Adrenal gland (tissue), 12 donors: Measurements from ENCODE around the gene ROR2. TPM values are rescaled to one million over a fixed set of nuclear protein-coding genes. Genes with fewer than 3 reads are reported as not detected.

Experiments used
- DNase-seq, 7 donors: peaks; one replicate each; pipeline ENCODE4 v3.0.0-alpha.2; 2019 to 2020
- H3K27ac ChIP-seq, 5 donors: fragments of 200-600 bp; sonication (generic) in 4 of 5; 1 replicate in 3 of 5; 2 replicates in 2 of 5; pipeline versions ENCODE4 v1.5.1 to v1.8.0; 2016 to 2020; ENCODE audit warnings: mild to moderate bottlenecking in 1 of 5
- H3K27me3 ChIP-seq: fragments of 200-600 bp; 2 replicates; pipeline ENCODE4 v1.8.0; 2021
- H3K36me3 ChIP-seq, 2 donors: fragments of 200-600 bp; replicated peaks in 1 of 2; 1 replicate in 1 of 2; 2 replicates in 1 of 2; pipeline versions ENCODE4 v1.5.1 to v1.8.0; 2018 to 2022
- H3K4me1 ChIP-seq, 2 donors: fragments of 200-600 bp; replicated peaks in 1 of 2; 1 replicate in 1 of 2; 2 replicates in 1 of 2; pipeline versions ENCODE4 v1.5.1 to v1.8.0; 2018 to 2021
- H3K4me3 ChIP-seq, 4 donors: fragments of 200-600 bp; sonication (generic) in 3 of 4; one replicate each; pipeline ENCODE4 v1.5.1; 2016 to 2018
- H3K9me3 ChIP-seq, 3 donors: fragments of 200-600 bp; sonication (generic) in 1 of 3; replicated peaks in 1 of 3; 1 replicate in 2 of 3; 2 replicates in 1 of 3; pipeline versions ENCODE4 v1.5.1 to v1.8.0; 2016 to 2021
- POLR2A ChIP-seq, 2 donors: fragments of 450-650 bp; IDR thresholded peaks; one replicate each; pipeline ENCODE4 v1.6.1; 2017; ENCODE audit warnings: antibody characterized with exemption in 2 of 2, mild to moderate bottlenecking in 2 of 2, moderate library complexity in 1 of 2
- WGBS, 4 donors: extraction: QIAGEN DNeasy Blood & Tissue Kit in 2 of 4; methylation state at CpG; one replicate each; pipeline versions ENCODE4 v1.1.5 to v1.1.7; 2013 to 2017; 5-methylcytosine and 5-hydroxymethylcytosine counted together
- intact Hi-C, 2 donors: fragments of 100-400 bp; cut with DNase I; formaldehyde crosslinking; loops; one replicate each; pipeline versions ENCODE4 v1.14.1 to v1.15.0; 2022 to 2023
- polyA plus RNA-seq, 3 donors: library from polyadenylated mRNA; stranded (reverse); fragments of 200-250 nt in 2 of 3; fragments of 350-450 nt in 1 of 3; fragmentation: Illumina TruSeq in 1 of 3; extraction: RNeasy Lipid Tissue Mini Kit (QIAGEN cat#74804) in 1 of 3; gene quantifications; one replicate each; pipeline ENCODE4 v1.2.3, GENCODE V29; 2013 to 2014
- total RNA-seq, 9 donors: library from RNA; depleted of rRNA in 4 of 9; stranded (reverse); fragments of >200 nt in 4 of 9; fragments of 120-200 nt in 1 of 9; fragmentation: NEBNext Ultra II Directional in 1 of 9; extraction: Animal tissue kit (Norgen Biotek cat#: 25700) in 1 of 9; gene quantifications; one replicate each; pipeline versions ENCODE4 v1.1.0 to v1.2.4, GENCODE V29; 2013 to 2023
- TF ChIP-seq, protein P1 (sequence below), 6 experiments: fragments of 450-650 bp in 4 of 6; fragments of 200-600 bp in 2 of 6; sonication (generic) in 1 of 6; IDR thresholded peaks; 1 replicate in 5 of 6; 2 replicates in 1 of 6; pipeline versions ENCODE4 v1.5.1 to v1.8.0; 2016 to 2021; ENCODE audit warnings: antibody characterized with exemption in 6 of 6, mild to moderate bottlenecking in 2 of 6, moderate library complexity in 1 of 6
- donor health status: healthy with polysubstance abuse.
- donor health status: Bipolar disorder and iron deficiency.
- donor health status: DM: yes; HTN: yes; CAD: no.
- donor health status: DM: no; HTN: no; CAD: no.
- donor health status: DM: no; HTN: no; CAD: no.
- donor health status: DM: yes; HTN: yes; CAD: no.

ROR2 gene
- total and polyA plus RNA-seq, 12 donors, result 3.9 to 23.9 (median 11.4) TPM

DNA sequence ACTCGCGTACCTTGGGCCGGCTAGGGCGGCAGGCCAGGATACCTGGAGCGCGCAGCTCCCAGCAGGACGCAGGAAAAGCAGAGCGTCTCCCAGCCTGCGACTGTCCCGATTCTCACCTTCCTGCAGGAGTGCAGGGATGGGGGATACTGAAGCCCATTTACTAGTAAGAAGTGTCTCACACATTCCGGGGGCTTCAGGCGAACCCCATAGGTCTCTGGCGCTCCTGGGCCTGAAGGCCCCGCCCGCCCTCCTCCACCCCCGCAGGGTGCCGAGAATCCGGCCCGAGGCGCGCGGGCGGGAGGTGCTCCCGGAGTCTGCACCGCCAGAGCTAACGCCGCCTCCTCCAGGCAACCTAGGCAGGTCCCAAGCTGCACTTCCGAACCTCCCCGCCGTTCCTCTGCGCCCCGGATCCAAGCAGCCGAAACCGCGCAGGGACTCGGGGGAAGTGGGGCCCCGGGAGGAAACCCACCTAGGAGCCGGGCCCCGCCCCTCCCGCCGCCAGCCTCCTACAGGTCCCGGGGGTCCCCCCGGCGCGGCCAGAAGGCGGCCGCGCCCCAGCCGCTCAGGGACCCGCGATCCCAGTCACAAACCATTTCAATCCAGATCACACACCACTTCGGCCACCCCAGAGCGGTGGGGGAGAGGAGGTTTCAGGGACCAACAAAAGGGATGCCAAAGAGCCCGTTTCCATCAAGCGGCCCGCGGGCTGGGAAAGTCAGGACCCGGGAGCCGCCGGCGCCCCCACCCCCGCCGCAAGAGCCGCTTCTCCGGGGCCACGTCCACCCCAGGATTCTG, 1.2 kb downstream of the ROR2 start:
- Histone ChIP-seq H3K4me3 (peak overlapping the region in 3 of 4 donors; percentile 42 to 62 (median 55)), H3K27ac (peak overlapping the region in 4 of 5 donors; percentile 48 to 87 (median 76)), H3K4me1 (peaks cover 0 to 29% of the 10 kb centered on the region in 2 donors), H3K9me3 (no peaks in the 10 kb centered on the region), H3K36me3 (no peaks in the 10 kb centered on the region), H3K27me3 (peaks cover 14% of the 10 kb centered on the region)
- peak in 1 of 2 donors; percentile 19 for TF ChIP-seq POLR2A (IDR thresholded peaks at IDR 0.05)
- TF ChIP-seq, protein P1, sequence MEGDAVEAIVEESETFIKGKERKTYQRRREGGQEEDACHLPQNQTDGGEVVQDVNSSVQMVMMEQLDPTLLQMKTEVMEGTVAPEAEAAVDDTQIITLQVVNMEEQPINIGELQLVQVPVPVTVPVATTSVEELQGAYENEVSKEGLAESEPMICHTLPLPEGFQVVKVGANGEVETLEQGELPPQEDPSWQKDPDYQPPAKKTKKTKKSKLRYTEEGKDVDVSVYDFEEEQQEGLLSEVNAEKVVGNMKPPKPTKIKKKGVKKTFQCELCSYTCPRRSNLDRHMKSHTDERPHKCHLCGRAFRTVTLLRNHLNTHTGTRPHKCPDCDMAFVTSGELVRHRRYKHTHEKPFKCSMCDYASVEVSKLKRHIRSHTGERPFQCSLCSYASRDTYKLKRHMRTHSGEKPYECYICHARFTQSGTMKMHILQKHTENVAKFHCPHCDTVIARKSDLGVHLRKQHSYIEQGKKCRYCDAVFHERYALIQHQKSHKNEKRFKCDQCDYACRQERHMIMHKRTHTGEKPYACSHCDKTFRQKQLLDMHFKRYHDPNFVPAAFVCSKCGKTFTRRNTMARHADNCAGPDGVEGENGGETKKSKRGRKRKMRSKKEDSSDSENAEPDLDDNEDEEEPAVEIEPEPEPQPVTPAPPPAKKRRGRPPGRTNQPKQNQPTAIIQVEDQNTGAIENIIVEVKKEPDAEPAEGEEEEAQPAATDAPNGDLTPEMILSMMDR (IDR thresholded peaks at IDR 0.05), result peak; percentile 12 to 52 (median 32)
- peak; percentile 52 to 76 (median 60) for DNase-seq
- 1 to 2% (median 1%) methylated on average over 17 to 66 of the region's 66 CpGs for WGBS, 4 donors
- intact Hi-C loops, result no loop called here

DNA sequence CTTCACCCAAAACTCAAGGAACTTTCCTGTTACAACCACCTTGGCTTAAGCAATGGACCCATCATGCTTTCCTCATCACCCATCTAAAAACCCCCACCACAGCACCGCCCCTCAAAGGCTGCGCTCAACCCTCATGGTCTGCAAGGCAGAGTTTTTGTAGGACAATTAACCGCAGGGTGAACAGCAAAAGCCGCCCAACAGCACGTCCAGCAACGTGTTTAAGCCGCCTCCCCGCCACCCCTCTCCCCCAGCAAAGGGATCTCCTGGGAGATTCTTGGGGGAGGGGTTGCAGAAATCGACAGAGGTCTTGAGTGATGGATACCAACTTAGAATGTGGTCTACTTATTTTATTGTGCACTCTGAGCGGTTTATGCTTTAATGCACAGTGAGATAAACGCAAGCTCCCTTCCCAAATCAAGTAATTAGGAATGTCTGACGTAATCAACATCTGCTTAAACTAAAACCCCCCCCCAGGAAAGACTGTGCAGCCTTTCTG, 1.9 kb downstream of the ROR2 start:
- WGBS, 4 donors, result 35 to 57% (median 48%) methylated on average over 12 of the region's 12 CpGs
- Histone ChIP-seq H3K27ac (peak overlapping the region in 3 of 5 donors; percentile 73 to 87 (median 80)), H3K27me3 (peaks cover 14% of the 10 kb centered on the region), H3K4me1 (peaks cover 0 to 29% of the 10 kb centered on the region in 2 donors), H3K36me3 (no peaks in the 10 kb centered on the region), H3K4me3 (peak overlapping the region in 2 of 4 donors; percentile 55 to 62), H3K9me3 (no peaks in the 10 kb centered on the region)
- intact Hi-C loops, result no loop called here
- no peak for TF ChIP-seq POLR2A (IDR thresholded peaks at IDR 0.05)
- TF ChIP-seq, protein P1 (IDR thresholded peaks at IDR 0.05), result no peak
- DNase-seq, result no peak

DNA sequence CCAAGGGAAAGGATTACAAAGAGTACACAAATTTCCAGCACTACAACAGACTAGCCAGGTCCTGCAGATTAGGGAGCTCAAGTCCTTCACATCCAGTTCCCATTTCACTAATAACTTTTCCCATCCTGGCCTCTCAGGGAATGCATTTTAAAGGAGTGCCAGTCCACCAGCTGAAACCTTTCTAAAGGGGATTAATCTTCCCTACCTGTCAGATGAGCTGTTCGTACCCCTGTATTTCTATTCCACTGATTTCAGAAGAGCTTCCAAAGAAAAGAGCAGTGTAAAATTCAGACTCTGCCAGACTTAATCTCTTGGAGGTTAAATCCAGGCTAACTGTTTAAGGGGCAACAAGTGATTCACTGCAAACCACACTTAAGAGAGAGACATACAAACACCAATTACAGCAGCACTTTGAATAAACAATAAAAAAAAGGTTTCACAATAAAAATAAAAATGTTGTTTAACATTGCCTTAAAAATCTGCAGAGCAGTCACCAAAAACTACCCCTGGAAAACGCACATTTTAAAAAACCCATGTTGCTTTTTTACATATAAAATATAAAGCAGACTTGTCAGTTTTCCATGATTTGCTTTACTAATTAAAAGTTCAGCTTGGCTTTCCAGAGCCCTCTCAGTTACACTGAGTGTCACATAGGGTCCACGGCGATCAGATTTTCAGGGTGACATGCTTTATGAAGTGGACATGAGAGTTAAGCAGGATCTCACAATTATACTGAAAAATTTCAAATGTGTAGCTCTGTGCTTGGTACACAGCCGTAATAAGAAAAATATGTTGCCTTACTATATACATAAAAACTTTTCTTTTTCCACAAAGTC, 3.2 kb downstream of the ROR2 start:
- no peak for DNase-seq
- no peak overlapping the region for H3K4me3 ChIP-seq
- H3K27ac ChIP-seq, result peak overlapping the region in 1 of 5 donors; percentile 45
- 67 to 85% (median 81%) methylated on average over 5 of the region's 5 CpGs for WGBS, 4 donors
- no peaks in the 10 kb centered on the region for H3K9me3 ChIP-seq
- intact Hi-C loops, result no loop called here
- no peaks in the 10 kb centered on the region for H3K36me3 ChIP-seq
- H3K4me1 ChIP-seq, result peaks cover 0 to 29% of the 10 kb centered on the region in 2 donors
- TF ChIP-seq, protein P1 (IDR thresholded peaks at IDR 0.05), result no peak
- TF ChIP-seq POLR2A (IDR thresholded peaks at IDR 0.05), result no peak
- H3K27me3 ChIP-seq, result peaks cover 14% of the 10 kb centered on the region

DNA sequence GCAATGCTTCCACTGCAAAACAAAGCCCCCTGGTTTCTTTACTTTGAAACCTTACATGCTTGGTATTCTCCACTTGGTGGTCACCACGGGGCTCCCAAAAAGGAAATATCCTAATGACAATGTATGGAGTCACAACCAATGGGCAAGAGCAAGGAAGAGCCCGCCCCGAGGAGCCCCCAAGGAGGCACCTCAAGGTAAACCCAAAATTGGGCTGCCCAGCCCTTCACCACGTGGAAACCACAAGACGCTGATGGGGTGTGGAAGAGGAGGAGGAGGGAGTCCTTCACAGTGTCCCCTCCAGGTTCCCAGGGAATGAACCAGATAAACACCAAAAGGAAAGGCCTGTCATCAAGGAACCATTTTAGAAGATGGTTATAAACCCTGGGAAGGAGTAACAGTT, 3.8 kb downstream of the ROR2 start:
- TF ChIP-seq, protein P1 (IDR thresholded peaks at IDR 0.05), result no peak
- no peak for TF ChIP-seq POLR2A (IDR thresholded peaks at IDR 0.05)
- H3K27me3 ChIP-seq, result peaks cover 14% of the 10 kb centered on the region
- WGBS, 4 donors, result 65 to 78% (median 73%) methylated on average over 5 of the region's 5 CpGs
- no peaks in the 10 kb centered on the region for H3K36me3 ChIP-seq
- H3K4me1 ChIP-seq, result peaks cover 0 to 22% of the 10 kb centered on the region in 2 donors
- no peak overlapping the region for H3K4me3 ChIP-seq
- peak overlapping the region in 1 of 5 donors; percentile 45 for H3K27ac ChIP-seq
- intact Hi-C loops, result no loop called here
- H3K9me3 ChIP-seq, result no peaks in the 10 kb centered on the region
- no peak for DNase-seq
